NCI-H2227 treated with DMSO at 0.1 percent for 48 hours (cell line): Measurements from ENCODE around the gene MYOZ1.
"Not testable (repeated sequence)": the region's sequence is repeated elsewhere in the genome, so short reads cannot be mapped to it uniquely, and the experiment has no call there.

Experiments used
- DNase-seq: peaks from one replicate; lab custom pipeline; 2025; lab: John Stamatoyannopoulos, UW

MYOZ1 gene, protein sequence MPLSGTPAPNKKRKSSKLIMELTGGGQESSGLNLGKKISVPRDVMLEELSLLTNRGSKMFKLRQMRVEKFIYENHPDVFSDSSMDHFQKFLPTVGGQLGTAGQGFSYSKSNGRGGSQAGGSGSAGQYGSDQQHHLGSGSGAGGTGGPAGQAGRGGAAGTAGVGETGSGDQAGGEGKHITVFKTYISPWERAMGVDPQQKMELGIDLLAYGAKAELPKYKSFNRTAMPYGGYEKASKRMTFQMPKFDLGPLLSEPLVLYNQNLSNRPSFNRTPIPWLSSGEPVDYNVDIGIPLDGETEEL

DNA sequence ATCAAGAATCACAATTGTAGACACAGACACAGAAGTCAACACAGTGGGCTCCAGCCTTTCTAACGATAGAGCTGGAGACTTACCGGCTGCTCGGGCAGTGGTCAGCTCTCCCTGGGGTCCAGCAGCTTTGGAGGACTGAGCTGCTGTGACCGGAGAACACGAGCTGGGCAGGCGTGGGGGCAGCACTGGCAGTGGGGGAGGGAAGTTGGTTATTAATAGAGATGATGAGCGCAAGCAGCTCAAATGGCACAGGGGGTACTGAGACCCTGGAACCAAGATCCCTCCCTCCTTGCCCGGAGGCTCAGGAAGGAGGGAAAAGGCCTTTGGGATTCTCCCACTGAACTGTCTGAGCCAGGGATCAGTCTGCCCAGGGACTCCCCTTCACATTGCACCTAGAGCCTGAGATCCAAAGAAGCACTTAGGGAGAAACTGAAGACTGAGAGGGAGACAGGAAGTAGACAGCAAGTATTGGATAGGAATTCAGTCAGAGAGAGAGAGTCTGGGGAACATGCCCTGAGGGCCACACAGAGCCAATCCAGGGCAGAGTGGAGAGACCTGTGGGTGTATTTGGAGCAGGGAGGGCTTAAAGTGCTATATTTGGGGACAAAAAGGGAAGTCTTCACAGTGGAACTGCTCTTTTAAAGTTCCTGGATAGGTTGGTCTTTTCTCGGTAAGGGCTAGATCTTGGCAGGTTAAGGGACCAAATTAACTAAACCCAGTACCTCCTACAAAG is at the start of gene MYOZ1:
TSS of gene MYOZ1 (minus strand) at position 147 of the 733 bp plus-strand sequence. CDS start 1,457 bp downstream, outside the sequence.
- no peak for DNase-seq

DNA sequence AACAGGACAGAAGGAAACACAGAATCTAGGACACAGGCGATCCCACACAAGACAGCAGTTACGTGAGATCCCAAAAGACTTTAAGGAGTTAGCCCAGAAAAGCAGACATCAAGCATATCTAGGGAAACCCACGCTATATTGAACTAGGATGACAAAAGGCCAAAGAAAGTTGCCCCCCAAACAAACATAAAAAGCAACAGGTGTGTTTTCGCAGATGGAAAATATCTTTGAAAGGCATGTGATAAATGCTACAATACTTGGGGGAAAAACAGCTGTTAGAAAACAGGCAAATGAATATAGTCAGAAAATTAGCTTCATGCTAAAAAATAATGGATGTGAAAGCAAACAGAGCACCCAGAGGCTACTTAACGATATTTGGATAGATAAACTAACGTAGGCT is 49.5 kb upstream of the MYOZ1 start:
- DNase-seq: not testable (repeated sequence)

DNA sequence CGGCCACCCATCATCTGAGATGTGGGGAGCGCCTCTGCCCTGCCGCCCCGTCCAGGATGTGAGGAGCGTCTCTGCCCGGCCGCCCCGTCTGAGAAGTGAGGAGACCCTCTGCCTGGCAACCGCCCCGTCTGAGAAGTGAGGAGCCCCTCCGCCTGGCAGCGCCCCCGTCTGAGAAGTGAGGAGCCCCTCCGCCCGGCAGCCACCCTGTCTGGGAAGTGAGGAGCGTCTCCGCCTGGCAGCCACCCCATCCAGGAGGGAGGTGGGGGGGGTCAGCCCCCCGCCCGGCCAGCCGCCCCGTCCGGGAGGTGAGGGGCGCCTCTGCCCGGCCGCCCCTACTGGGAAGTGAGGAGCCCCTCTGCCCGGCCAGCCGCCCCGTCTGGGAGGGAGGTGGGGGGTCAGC is 48.3 kb upstream of the MYOZ1 start:
- not testable (repeated sequence) for DNase-seq

DNA sequence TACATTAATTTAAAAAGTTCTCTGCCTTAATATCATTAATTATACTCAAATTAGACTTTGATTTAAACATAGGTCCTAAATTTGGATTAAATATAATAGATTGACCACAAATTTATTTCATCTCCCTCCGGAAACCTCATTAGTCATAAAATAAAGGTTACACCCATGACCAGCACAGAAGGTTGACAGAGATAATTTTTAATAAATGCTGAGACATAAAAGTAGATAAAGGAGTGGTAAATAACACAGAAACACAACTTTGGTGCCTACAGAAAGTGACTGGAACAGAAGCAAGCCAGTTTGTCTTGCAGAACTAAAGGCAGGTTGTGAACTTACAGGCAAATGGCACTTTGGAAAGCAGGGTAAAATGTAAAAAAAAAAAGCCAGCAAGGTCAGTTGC is 46.4 kb upstream of the MYOZ1 start:
- not testable (repeated sequence) for DNase-seq

DNA sequence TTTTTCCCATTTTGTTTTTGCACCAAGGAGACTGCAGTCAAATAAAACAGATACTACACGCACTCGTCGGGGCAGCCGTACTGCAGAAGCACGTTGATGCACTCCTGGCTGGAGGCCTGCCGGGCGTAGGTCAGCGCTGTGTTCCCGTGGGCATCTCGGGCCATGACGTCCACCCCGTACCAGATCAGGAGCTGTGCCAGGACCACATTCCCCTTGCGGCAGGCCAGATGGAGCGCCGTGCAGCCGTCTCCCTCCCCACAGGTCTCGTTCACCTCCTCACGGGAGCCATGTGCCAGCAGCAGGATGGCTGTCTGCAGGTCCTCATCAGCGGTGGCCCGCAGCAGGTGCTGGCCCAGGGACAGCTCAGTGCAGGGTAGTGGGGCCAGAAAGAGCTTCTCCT is 33.3 kb upstream of the MYOZ1 start:
- not testable (repeated sequence) for DNase-seq

DNA sequence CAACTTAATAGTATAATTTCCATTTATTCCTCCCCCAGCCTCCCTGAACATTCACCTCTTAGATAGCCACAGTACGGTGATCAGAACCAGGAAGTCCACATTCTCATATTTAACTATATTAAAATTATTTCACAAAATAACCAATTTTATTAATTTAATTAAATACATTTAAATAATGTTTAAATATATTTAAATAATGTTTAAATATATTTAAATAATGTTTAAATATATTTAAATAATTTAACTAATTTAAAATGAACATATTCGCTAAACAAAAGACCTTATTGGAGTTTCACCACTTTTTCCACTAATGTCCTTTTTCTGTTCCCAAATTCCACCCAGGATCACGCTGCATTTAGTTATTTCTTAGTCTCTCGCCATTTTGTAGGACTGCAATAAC is 27.1 kb upstream of the MYOZ1 start:
- not testable (repeated sequence) for DNase-seq

DNA sequence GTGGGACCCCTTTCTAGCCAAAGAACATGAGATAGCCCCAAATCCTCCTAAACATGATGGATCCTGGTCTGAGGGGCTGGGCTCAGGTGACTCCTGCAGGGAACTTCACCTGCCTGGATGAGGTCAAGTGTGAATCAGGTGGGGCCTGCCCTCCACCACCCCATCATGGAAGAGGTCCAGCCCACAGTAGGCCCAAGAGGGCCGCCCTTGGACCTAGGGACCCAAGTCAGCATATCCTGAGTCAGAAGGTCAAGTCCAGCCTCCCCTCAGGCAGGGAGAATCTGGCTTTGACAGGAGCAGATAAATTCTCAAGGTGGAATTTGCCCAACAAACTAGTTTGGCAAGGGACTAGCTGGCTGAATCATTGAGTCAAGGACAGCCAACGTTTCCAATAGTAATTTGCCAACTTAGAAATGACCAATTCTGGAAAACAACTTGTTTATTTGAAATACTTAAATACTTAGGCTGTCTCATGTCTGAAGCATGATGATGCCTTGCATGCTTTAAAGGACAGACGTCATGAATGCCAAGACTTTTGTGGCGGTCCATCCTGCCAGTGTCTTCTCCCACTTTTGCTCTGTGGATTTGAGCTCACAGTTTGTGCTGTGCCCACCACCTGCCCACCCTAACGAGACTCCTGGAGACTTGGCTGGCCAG is 25.0 kb upstream of the MYOZ1 start:
- DNase-seq: not testable (repeated sequence)

DNA sequence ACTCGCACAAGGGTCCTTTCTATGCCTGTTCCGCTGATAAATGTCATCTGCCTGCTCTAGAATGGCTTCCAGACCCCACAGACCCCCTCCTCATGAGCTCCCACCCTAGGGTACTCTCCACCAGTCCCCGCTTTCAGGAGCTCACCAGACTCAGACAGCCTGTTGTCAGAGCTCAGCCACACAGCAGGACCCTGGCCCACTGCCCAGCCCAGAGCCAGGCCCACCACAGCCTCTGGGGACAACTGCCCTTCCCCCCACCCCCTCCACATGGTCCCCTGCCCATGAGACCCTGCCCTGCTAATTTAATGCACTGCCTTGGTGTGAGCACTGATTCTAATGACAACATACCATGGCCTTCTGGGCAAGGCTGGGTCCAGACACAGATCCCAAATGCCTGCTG is 24.3 kb upstream of the MYOZ1 start:
- not testable (repeated sequence) for DNase-seq

DNA sequence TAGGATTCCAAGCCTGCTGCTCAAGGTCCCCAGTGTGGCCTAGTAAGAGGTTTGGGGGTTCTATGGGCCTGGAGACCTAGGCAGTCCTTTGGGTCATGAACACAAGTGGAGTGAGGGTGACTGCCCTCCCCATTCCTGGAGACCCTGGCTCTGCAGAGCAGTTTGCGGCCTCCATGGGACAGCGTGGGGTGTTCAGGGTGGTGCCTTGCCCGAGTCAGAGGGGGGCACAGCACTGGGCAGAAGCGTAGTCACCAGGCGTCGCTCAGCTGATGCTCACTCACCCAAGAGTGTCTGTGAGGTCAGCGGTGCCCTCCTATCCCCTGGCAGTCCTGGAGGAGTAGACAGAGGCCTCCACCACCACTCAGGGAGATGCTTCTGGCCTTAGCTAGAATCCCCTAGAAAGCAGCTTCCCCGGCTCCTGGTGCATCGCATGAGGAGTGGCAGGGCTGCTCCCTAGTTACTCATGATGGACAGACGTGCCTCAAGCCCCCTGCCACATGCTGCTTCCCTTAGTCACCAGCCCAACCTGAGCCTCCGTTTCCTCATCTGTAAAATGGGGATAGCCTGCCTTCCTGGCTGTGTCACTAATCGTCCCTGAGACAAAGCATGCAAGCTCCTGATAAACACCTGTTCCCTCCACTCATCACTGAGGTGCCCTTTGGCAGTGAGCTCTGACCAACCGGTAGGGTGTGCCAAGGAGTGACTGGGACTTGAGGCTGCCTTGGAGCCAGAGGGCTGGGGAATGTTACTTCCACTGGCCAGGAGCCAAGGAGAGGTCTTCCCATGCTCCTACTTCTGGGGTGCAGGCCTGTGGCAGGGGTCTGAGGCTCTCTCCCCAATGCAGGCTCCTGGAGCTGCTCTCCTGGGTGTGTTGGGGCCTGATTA is 23.1 kb upstream of the MYOZ1 start:
- DNase-seq: not testable (repeated sequence)

DNA sequence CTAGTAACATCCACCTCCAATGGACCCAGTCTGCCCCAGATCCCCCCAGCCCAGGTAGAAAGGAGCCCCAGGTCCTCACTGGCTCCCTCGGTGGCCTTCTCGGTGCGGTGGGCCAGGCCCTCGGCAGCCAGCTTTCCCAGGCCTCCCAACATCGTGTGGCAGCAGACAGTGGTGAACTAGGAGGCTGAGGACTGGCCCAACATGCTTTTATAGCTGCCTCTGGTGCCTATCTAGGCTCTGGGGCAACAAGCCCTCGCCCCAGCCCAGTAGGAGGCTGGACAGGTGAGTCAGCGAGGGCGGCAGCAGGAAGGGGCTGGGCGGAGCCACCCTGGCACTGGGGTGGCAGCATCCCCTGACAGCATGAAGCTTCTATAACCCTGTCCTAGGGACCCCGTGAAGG is 22.3 kb upstream of the MYOZ1 start:
- not testable (repeated sequence) for DNase-seq

DNA sequence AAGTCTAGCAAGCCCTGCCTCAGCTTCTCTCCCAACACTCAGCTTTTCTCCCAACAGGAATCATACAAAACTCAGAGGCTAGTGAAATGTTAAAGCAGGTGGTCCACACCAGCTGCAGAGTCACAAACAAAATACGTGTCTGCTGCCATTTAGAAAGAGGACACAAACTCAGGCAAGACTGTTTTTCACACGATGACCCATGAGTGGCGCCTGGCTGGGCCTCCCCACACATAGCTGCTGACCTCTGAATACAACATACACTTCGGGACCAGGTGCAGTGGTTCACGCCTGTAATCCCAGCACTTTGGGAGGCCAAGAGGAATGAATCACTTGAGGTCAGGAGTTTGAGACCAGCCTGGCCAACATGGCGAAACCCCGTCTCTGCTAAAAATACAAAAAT is 21.4 kb upstream of the MYOZ1 start:
- not testable (repeated sequence) for DNase-seq

DNA sequence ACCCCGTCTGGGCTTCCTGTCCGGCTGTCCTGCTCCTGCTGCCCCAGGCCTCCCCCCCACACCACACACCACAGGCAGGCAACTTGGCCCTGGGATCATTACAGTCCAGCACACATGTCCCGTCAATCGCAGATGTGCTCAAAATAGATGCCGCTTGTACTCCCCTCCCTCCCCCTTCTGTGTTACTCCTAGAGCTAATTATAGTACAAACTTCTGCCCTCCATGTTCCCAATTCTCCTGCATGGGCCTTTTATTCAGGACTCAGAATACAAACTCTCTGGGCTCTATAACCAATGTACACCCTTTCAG is 14.7 kb upstream of the MYOZ1 start, which contains the start of gene SYNPO2L:
TSS of gene SYNPO2L (minus strand) at position 40 of the 309 bp plus-strand sequence. CDS start 107 bp downstream, outside the sequence.
- DNase-seq: no peak

DNA sequence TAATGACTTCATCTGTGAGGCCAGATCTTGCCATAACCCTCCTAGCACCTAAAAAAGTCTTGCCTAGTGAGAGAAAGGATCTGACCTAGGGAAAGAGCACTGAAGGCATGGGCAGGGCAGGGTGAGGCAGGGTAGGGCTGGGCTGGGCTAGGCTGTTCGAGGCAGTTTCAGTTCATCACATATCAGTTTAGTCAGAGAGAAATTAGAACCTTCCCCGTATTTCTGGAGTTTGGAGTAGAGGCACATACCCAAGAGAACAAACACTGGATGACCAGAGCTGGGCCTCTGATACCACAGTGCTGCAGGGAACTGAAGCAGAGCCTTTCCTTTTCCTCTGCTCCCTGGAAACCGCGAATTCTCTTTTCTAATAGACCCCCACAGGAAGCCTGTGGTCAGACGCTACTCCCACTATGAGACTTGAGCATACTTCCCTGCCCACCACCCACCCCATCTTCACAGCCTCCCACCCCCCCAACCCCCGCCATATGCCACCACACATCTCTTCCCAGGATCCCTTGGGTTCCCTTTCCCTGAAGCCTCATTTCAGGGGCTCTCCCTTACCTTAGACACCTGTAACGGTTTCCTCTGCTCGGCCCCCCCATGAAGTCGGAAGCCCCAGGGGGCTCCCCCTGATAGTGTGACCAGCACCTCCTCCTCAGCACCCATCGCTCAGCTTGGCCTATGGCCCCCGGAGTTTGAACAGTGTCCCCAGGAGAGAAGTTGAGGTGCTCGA is 14.1 kb upstream of the MYOZ1 start:
- no peak for DNase-seq

DNA sequence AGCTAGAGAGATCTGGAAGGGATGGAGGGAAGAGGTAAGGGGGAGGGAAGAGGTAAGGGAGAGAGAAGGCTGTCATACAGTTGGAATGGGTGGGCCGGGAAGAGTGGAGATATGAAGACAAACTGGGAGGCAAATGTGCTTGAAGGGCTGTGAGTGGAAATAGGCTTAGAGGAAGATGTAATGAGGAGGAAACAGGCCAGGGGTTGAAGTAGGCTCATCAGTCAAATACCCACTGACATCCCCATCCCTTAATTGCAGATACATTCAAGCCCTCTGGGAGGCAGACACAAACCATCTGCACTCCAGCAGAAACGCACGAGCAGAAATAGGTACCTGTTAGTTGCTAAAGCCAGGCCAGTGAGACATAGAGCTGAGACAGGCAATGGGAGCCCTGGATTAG is 12.4 kb upstream of the MYOZ1 start:
- no peak for DNase-seq

DNA sequence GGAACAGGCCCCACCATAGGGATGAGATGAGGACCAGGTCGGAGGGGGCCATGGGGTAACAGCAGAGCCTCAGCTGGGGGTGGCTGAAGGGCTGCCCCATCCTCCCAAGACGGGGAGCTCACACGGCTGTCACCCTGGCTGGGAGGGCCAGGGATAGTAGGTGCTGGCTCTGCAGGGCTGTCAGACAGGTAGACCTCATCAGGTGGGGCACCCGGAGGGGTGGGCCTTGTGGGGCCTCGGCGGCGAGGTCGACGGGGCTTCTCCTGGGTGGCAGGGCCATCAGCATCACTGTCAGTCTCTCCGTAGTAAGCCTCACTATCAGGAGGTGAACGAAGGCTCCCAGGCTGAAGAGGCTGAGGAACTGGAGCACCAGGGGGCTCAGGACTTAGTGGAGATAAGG is 11.9 kb upstream of the MYOZ1 start:
- no peak for DNase-seq

DNA sequence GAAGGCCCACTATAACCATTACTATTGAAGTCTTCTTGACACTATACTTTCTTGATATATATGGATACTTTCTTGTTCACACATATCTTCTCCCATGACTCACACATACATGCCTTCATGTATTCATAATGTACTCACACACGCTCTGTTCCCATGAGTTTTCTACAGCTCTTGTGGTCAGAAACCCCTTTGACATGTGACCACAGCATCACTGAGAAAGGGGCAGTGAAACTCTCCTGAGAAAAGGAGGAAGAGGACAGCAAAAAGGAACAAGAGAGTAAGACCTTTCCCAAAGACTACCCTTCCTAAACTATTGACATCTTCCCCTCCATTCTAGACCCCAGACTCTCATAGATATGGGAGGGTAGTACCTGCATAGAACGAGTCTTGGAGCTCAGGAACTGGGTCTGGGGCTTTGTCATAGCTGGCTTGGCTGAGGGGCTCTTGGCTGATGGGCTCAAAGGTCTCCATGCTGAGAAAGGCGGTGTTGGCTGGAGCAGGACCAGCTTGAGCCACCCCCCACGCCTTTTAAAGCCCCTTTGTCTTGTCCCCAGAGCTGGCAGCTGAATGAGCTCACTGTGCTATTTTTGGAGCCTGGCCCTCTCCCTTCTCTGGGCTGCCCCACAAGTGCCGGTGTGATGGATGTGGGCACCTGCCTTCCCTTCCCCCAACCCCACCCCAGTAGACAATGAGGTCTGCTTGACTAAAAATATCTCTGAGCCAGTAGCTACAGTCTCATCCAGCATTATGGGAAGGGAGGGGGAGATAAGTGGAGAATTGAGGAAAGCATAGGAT is 9.5 kb upstream of the MYOZ1 start:
- no peak for DNase-seq

DNA sequence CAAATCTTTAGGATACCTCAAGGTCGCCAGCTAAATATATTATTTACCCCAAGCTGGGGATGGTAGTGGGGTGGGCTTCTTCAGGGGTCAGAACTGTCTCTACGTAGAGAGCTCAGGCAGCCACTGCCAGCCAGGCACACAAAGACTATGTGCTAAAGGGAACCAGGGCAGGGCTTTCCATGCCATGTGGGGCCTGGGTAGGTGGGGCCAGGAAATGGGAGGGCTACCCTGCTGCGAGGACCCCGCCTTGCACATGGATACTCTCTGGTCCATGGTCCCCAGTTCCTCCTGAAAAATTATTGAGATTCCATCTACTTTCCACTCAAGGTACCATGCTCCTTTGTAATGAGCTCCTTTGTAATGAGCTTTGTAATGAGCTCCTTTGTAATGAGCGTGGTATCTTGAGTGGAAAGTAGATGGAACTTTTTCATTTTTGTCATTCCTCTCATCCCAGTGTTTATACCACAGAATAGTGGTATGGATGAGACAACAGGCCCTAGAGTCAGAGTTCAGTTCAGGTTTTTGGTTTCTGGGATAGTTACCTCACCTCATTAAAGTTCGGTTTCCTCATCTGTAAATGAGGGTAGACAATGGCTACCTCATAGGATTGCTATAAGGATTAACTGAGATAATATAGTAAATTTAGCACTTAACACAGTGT is 8.7 kb upstream of the MYOZ1 start:
- no peak for DNase-seq

DNA sequence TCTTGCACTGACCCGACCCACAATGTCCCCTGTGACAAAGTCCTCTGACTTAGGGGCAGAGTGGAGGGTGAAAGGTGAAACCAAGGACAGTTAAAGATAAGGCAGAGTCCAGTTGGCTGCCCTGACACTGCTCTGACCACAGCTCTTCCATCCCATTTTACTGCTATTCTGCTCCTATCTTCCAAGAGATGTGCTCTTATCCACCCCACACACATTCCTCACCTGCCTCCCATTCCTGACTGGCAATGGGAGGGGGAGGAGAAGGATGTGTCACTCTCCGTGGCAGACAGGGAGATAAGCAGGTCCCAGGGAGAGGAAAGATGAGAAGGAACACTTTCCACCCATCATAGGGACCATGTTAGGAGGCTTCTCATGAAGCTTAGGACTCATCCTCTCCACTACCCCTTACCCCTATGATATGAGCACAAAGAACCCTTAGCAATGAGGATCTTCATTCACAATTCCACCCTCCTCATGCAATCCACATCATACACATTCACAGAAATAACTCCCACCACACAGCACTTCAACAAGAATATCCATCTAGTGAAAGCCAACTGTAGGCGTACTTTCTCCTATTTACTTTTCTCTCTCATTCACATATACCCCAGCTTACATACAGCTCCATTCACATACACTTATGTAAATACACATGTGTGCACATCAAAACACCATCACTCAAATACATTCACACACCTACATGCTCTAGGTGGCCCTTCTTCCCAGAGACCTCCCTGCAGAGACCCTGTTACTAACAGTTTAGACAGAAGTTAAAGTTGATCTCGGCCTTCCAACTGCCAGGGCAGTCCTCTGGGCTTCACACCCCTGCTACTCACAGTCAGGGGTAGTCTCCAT is 7.9 kb upstream of the MYOZ1 start:
- no peak for DNase-seq
